Measurements from ENCODE around the gene KCNJ1.

Gene KCNJ1

GRCh38 chr11:128840137-128840536 is 27.0 kb downstream of the KCNJ1 start:
- no peak overlapping the region for H3K27ac ChIP-seq
- ChIA-PET CTCF (no interaction called here), POLR2A (ENCODE audit: low non-redundant PET) (no interaction called here)
- TF ChIP-seq CTCF (conservative IDR thresholded peaks at IDR 0.05; ENCODE audit: low read depth), result no peak
- DNase-seq (ENCODE audit: low spot score), result no peak

- DNase-seq (ENCODE audit: low spot score), result no peak
- CTCF ChIA-PET, result interaction anchor here (0.6 to 0.7 kb wide), 2 partner anchors 8 to 91 kb away, joined by 3 to 5 read pairs; no protein-coding TSS in a partner anchor
- no peak for TF ChIP-seq CTCF (conservative IDR thresholded peaks at IDR 0.05; ENCODE audit: low read depth)
- POLR2A ChIA-PET (ENCODE audit: low non-redundant PET), result no interaction called here
- no peak overlapping the region for H3K27ac ChIP-seq
Observed at GRCh38 chr11:128839081-128839480, 28.0 kb downstream of the KCNJ1 start.

- no peak for TF ChIP-seq CTCF (conservative IDR thresholded peaks at IDR 0.05; ENCODE audit: low read depth)
- CTCF ChIA-PET, result no interaction called here
- no peak overlapping the region for H3K27ac ChIP-seq
- POLR2A ChIA-PET (ENCODE audit: low non-redundant PET), result no interaction called here
- DNase-seq (ENCODE audit: low spot score), result no peak
Observed at GRCh38 chr11:128837627-128838026, 29.5 kb downstream of the KCNJ1 start.

- CTCF ChIA-PET, result no interaction called here
- POLR2A ChIA-PET (ENCODE audit: low non-redundant PET), result no interaction called here
- DNase-seq (ENCODE audit: low spot score), result no peak
- H3K27ac ChIP-seq, result no peak overlapping the region
- no peak for TF ChIP-seq CTCF (conservative IDR thresholded peaks at IDR 0.05; ENCODE audit: low read depth)
Observed at GRCh38 chr11:128835741-128836430, 31.2 kb downstream of the KCNJ1 start.

- no peak overlapping the region for H3K27ac ChIP-seq
- POLR2A ChIA-PET (ENCODE audit: low non-redundant PET), result no interaction called here
- DNase-seq (ENCODE audit: low spot score), result no peak
- TF ChIP-seq CTCF (conservative IDR thresholded peaks at IDR 0.05; ENCODE audit: low read depth), result no peak
- CTCF ChIA-PET, result interaction anchor here (0.7 kb wide), 1 partner anchor 44 kb away, joined by 4 read pairs; no protein-coding TSS in a partner anchor
Observed at GRCh38 chr11:128834157-128834556, 32.9 kb downstream of the KCNJ1 start.

- DNase-seq (ENCODE audit: low spot score), result no peak
- H3K27ac ChIP-seq, result no peak overlapping the region
- ChIA-PET CTCF (interaction anchor here (0.6 to 1.4 kb wide), 5 partner anchors 10 to 660 kb away, joined by 3 read pairs; no protein-coding TSS in a partner anchor), POLR2A (ENCODE audit: low non-redundant PET) (no interaction called here)
- TF ChIP-seq CTCF (conservative IDR thresholded peaks at IDR 0.05; ENCODE audit: low read depth), result no peak
Observed at GRCh38 chr11:128832121-128832497, 35.0 kb downstream of the KCNJ1 start.

Data from RWPE1 (cell line).